ENCODE data around the gene SLC35F3.

- no peak for TF ChIP-seq CTCF (optimal IDR thresholded peaks at IDR 0.05 in 1 of 3, IDR thresholded peaks at IDR 0.05 in 1 of 3, conservative IDR thresholded peaks at IDR 0.05 in 1 of 3; ENCODE audit: extremely low read depth in 1 of 3, insufficient read depth in 2 of 3, low read length in 3 of 3)
- no peak for TF ChIP-seq EZH2 (IDR thresholded peaks at IDR 0.05; ENCODE audit: low read length)
These were observed 4.7 kb downstream of the SLC35F3 start for GRCh38 chr1:233909195-233909594.
